Hepatocyte (in vitro differentiated cells): Measurements from ENCODE around the gene CD34. TPM values are rescaled to one million over a fixed set of nuclear protein-coding genes. Genes with fewer than 3 reads are reported as not detected.

Experiments
- DNase-seq: peaks from one replicate; pipeline ENCODE4 v3.0.0-alpha.2; 2016; ENCODE audit warnings: low spot score
- H2AFZ ChIP-seq: fragments of 200-600 bp; sonication (generic); 2 replicates; pipeline ENCODE4 v1.6.0; 2016; ENCODE audit warnings: antibody characterized with exemption, mild to moderate bottlenecking
- H3K27ac ChIP-seq: fragments of 200-600 bp; sonication (generic); 2 replicates; pipeline ENCODE4 v1.5.1; 2016; ENCODE audit warnings: mild to moderate bottlenecking
- H3K27me3 ChIP-seq: fragments of 200-600 bp; sonication (generic); 2 replicates; pipeline ENCODE4 v1.6.1; 2016
- H3K36me3 ChIP-seq: fragments of 200-600 bp; sonication (generic); replicated peaks from 2 replicates; pipeline ENCODE4 v1.5.1; 2016; ENCODE audit warnings: low read depth; ENCODE audit not compliant: insufficient read depth
- H3K4me1 ChIP-seq: fragments of 200-600 bp; sonication (generic); 2 replicates; pipeline ENCODE4 v1.5.1; 2016; ENCODE audit warnings: mild to moderate bottlenecking, moderate library complexity; ENCODE audit not compliant: insufficient read depth
- H3K4me2 ChIP-seq: fragments of 200-600 bp; sonication (generic); 2 replicates; pipeline ENCODE4 v1.6.0; 2016
- H3K4me3 ChIP-seq: fragments of 200-600 bp; sonication (generic); 2 replicates; pipeline ENCODE4 v1.5.1; 2016; ENCODE audit warnings: mild to moderate bottlenecking
- H3K79me2 ChIP-seq: fragments of 200-600 bp; sonication (generic); 2 replicates; pipeline ENCODE4 v1.6.0; 2017; ENCODE audit warnings: mild to moderate bottlenecking
- H3K9me2 ChIP-seq: fragments of 200-600 bp; sonication (generic); replicated peaks from 2 replicates; pipeline ENCODE4 v1.6.0; 2017; ENCODE audit warnings: mild to moderate bottlenecking; ENCODE audit not compliant: insufficient read depth
- H3K9me3 ChIP-seq: fragments of 200-600 bp; sonication (generic); 2 replicates; pipeline ENCODE4 v1.5.1; 2016; ENCODE audit warnings: low read depth, mild to moderate bottlenecking
- H4K20me1 ChIP-seq: fragments of 200-600 bp; sonication (generic); 2 replicates; pipeline ENCODE4 v1.6.0; 2016; ENCODE audit warnings: mild to moderate bottlenecking; ENCODE audit not compliant: insufficient read depth, poor library complexity, severe bottlenecking
- EZH2 ChIP-seq: fragments of 200-600 bp; sonication (generic); IDR thresholded peaks from 2 replicates; pipeline ENCODE4 v1.6.1; 2016; ENCODE audit warnings: antibody characterized with exemption, mild to moderate bottlenecking, borderline replicate concordance
- EZH2phosphoT487 ChIP-seq: fragments of 200-600 bp; sonication (generic); IDR thresholded peaks from one replicate; pipeline ENCODE4 v1.6.1; 2018; ENCODE audit warnings: antibody characterized with exemption, mild to moderate bottlenecking, low read depth, moderate library complexity; ENCODE audit not compliant: unreplicated experiment, severe bottlenecking
- WGBS: methylation state at CpG from one replicate; pipeline ENCODE4 v1.1.6; 2016; ENCODE audit warnings: low lambda C conversion rate; ENCODE audit errors: missing lambda C conversion rate; 5-methylcytosine and 5-hydroxymethylcytosine counted together
- polyA plus RNA-seq: library from polyadenylated mRNA; unstranded; fragments of >200 nt; fragmentation: Nextera tagmentation; extraction: Ambion mirVana; gene quantifications from 2 replicates; pipeline ENCODE4 v1.2.1, GENCODE V29; 2016
- total RNA-seq: library from RNA; depleted of rRNA; stranded (reverse); fragments of >200 nt; gene quantifications from 2 replicates; pipeline ENCODE4 v1.2.3, GENCODE V29; 2014
- TF ChIP-seq, protein P1 (sequence below): fragments of 200-600 bp; sonication (generic); IDR thresholded peaks from 2 replicates; pipeline ENCODE4 v1.5.1; 2016; ENCODE audit warnings: antibody characterized with exemption, mild to moderate bottlenecking; ENCODE audit not compliant: poor library complexity

CD34 gene
- total and polyA plus RNA-seq, 2 experiments from 2014 or later = 0.90 to 2.4 TPM

DNA sequence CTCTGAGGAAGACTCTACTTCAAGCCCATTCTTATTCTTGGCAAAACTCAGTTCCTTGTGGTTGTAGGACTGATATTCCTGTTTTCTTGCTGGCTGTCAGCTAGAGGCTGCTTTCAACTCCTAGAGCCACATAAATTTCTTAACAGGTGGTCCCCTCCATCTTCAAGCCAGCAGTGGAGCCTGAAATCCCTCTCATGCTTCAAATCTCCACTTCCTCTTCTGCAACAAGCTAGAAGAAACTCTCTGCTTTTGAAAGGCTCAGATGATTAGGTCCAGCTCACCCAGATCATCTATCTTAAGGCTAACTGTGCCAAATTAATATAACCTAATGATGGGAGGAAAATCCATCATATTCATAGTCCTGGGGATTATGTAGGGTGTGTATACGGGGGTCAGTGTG is 43.2 kb upstream of the CD34 start:
- Histone ChIP-seq H3K27ac (no peak overlapping the region), H3K79me2 (no peaks in the 10 kb centered on the region), H3K4me2 (no peak overlapping the region), H3K4me3 (no peak overlapping the region), H4K20me1 (no peaks in the 10 kb centered on the region), H2AFZ (no peak overlapping the region), H3K9me2 (no peaks in the 10 kb centered on the region), H3K27me3 (peaks cover 57% of the 10 kb centered on the region), H3K36me3 (no peaks in the 10 kb centered on the region), H3K4me1 (no peaks in the 10 kb centered on the region), H3K9me3 (no peaks in the 10 kb centered on the region)
- WGBS = 76% methylated on average over 1 of the region's 1 CpG
- TF ChIP-seq EZH2 (no peak), EZH2phosphoT487 (no peak)
- TF ChIP-seq, protein P1, sequence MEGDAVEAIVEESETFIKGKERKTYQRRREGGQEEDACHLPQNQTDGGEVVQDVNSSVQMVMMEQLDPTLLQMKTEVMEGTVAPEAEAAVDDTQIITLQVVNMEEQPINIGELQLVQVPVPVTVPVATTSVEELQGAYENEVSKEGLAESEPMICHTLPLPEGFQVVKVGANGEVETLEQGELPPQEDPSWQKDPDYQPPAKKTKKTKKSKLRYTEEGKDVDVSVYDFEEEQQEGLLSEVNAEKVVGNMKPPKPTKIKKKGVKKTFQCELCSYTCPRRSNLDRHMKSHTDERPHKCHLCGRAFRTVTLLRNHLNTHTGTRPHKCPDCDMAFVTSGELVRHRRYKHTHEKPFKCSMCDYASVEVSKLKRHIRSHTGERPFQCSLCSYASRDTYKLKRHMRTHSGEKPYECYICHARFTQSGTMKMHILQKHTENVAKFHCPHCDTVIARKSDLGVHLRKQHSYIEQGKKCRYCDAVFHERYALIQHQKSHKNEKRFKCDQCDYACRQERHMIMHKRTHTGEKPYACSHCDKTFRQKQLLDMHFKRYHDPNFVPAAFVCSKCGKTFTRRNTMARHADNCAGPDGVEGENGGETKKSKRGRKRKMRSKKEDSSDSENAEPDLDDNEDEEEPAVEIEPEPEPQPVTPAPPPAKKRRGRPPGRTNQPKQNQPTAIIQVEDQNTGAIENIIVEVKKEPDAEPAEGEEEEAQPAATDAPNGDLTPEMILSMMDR = no peak
- DNase-seq = no peak

DNA sequence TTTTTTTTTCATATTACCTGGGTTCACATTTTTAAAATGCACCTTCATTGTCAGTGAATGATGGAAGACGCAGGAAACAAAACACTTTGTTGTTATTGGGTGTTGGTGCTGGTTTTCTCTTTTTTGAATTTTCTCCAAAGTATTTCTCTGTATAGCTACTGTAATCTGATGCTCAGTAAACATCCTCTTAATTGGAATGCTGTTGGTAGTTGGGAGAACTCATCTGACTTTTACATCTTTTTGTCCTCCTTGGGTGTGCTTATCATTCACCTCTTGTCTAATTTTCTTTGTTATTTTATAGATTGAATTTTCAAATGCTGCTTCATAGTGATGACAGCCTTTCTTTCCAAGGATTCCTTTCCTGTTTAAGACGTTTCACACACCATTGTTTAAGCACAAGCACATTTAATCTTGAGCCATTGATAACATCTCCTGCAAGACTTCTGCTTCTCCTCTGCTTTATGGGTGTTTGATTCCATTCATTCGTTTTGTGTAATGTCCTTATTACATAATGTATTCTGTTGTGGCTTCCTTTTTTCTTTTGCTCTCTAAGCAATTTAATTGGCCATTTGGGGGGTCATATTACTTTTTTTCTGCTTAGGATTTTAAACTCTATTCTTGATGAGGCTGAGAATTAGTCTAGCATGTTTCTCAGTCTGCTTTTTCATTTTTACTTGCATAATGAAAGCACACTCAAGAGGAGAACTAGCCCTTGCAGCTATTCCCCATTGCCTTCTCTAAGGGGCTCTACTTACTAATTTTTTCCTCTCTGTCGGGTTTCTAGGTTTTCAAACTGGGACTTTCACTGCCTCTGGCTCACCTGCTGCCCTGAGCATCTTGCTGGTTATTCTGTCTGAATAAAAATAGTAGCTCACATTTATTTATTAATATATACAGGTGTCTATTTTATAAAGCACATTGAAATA is 42.0 kb upstream of the CD34 start:
- 43% methylated on average over 4 of the region's 4 CpGs for WGBS
- H3K4me2 ChIP-seq = no peak overlapping the region
- no peaks in the 10 kb centered on the region for H3K36me3 ChIP-seq
- no peaks in the 10 kb centered on the region for H3K4me1 ChIP-seq
- DNase-seq = no peak
- H4K20me1 ChIP-seq = no peaks in the 10 kb centered on the region
- H3K4me3 ChIP-seq = no peak overlapping the region
- TF ChIP-seq EZH2phosphoT487 (no peak), EZH2 (no peak)
- TF ChIP-seq, protein P1 = no peak
- no peak overlapping the region for H3K27ac ChIP-seq
- H3K79me2 ChIP-seq = no peaks in the 10 kb centered on the region
- no peak overlapping the region for H2AFZ ChIP-seq
- H3K9me2 ChIP-seq = no peaks in the 10 kb centered on the region
- H3K9me3 ChIP-seq = no peaks in the 10 kb centered on the region
- peaks cover 46% of the 10 kb centered on the region for H3K27me3 ChIP-seq

DNA sequence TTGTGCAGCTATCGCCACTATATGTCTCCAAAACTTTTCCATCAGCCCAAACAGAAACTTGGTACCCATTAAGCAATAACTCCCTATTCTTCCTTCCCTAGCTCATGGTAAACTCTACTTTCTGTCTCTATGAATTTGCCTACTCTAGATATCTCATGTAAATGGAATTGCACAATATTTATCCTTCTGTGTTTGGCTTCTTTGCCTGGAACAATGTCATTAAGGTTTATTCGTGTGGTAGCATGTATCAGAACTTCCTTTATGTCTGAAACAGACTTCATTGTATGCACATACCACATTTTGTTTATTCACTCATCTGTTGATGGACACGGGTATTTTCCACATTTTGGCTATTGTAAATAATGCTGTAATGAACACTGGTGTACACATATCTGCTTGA is 40.7 kb upstream of the CD34 start:
- no peaks in the 10 kb centered on the region for H3K79me2 ChIP-seq
- H3K4me2 ChIP-seq = no peak overlapping the region
- H3K4me1 ChIP-seq = no peaks in the 10 kb centered on the region
- no peak overlapping the region for H3K4me3 ChIP-seq
- TF ChIP-seq EZH2phosphoT487 (no peak), EZH2 (no peak)
- H3K36me3 ChIP-seq = no peaks in the 10 kb centered on the region
- no peaks in the 10 kb centered on the region for H3K9me3 ChIP-seq
- no peaks in the 10 kb centered on the region for H4K20me1 ChIP-seq
- WGBS = 81% methylated on average over 3 of the region's 3 CpGs
- H3K9me2 ChIP-seq = no peaks in the 10 kb centered on the region
- no peak overlapping the region for H3K27ac ChIP-seq
- H3K27me3 ChIP-seq = peaks cover 34% of the 10 kb centered on the region
- no peak for DNase-seq
- no peak overlapping the region for H2AFZ ChIP-seq

DNA sequence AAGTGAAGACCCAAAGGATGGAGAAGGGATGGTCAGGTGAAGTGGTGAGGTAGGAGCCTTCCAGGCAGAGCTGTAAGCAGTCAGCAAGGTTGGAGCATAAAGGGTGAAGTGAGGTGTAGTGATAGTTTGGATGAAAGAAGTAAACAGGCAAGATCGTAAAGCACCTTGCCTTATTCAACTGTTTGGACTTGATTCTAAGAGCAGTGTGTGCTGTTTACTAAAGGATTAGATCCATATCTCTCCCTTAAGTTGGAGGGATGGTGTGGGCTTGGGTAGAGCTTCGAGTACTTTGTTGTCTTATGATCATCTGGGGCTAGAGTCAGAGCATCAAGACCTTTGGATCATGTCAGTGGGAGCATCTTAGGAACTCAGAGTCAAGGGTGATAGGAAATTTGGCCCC is 39.8 kb upstream of the CD34 start:
- no peak for DNase-seq
- no peaks in the 10 kb centered on the region for H3K36me3 ChIP-seq
- no peak overlapping the region for H3K4me2 ChIP-seq
- no peak for TF ChIP-seq EZH2phosphoT487
- TF ChIP-seq, protein P1 = no peak
- TF ChIP-seq EZH2 = no peak
- H4K20me1 ChIP-seq = no peaks in the 10 kb centered on the region
- H2AFZ ChIP-seq = no peak overlapping the region
- no peak overlapping the region for H3K4me3 ChIP-seq
- 45% methylated on average over 2 of the region's 2 CpGs for WGBS
- H3K9me3 ChIP-seq = no peaks in the 10 kb centered on the region
- H3K79me2 ChIP-seq = no peaks in the 10 kb centered on the region
- H3K27me3 ChIP-seq = peaks cover 25% of the 10 kb centered on the region
- no peaks in the 10 kb centered on the region for H3K9me2 ChIP-seq
- no peak overlapping the region for H3K27ac ChIP-seq
- H3K4me1 ChIP-seq = no peaks in the 10 kb centered on the region
